T47D (cell line): ENCODE data around the gene IGF1R.

Experiments used
- DNase-seq, 2 experiments: peaks; one replicate each; pipeline versions ENCODE4 v3.0.0 to v3.0.0-alpha.2; 2011 to 2012; ENCODE audit warnings: low read depth in 1 of 2, low spot score in 1 of 2
- JUND ChIP-seq: IDR thresholded peaks from 2 replicates; pipeline ENCODE4 v1.6.1; 2012; ENCODE audit warnings: low read depth
- in situ Hi-C: cut with HindIII; loops from 2 replicates; pipeline ENCODE4 v1.10.0; 2016; ENCODE audit warnings: low sequenced_read_pairs, low pct_unique_long_range_greater_than_20kb

The IGF1R gene

DNA sequence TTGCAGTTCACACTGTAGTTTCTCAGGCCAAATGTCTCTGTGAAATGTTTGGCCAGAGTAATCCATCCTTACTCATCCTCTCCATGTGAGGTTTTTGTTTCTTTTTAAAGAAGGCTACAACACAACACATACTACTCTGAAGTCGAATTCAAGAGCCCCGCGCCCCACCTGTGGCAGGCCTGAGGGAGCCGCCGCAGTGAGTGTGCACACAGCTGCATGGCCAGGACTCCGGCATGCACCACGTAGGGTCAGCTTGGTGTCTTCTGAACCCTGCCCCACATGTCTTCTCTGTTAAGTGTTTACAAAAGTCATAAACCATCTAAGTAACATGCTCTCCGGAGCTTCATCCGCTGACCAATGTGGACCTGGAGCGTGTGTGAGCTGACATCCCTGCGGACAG, 300.6 kb downstream of the IGF1R start:
- in situ Hi-C loops, result no loop called here
- no peak for TF ChIP-seq JUND
- no peak for DNase-seq

DNA sequence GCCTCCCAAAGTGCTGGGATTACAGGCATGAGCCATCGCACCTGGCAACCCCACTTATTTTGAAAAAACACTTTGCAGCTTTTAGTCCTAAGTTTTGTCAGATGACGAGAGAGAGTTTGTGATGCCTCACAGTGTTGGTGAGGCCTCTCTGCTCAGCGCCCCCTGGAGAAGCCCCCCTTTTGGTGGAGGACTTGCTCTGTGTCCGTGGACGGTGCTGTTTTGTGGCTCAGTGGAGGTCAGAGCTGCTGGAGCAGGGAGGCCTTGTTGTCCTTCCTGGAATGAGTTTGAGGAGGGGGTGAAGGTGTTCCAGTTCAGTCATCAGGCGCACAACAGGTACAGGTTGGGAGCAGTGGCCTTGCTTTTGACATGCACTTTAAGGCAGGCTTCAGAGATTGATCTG, 301.3 kb downstream of the IGF1R start:
- no peak for TF ChIP-seq JUND
- in situ Hi-C loops, result no loop called here
- DNase-seq, result no peak

DNA sequence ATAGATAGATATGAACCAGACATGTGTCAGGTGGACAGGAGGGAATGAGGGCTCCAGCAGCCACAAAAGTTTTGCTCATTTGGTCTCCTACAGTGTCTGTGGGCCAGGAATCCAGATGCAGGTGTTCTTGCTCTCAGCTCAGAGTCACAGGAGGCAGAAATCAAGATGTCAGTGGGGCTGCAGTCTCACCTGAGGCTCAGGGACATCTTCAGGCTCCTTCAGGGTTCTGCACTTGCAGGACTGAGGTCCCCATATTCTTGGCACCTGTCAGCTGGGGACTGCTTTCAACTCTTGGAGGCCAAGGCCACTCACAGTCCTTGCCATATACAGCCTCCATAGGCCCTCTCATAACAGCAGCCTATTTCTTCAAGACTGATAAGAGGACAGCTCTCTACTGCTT, 301.9 kb downstream of the IGF1R start:
- no peak for DNase-seq
- no peak for TF ChIP-seq JUND
- in situ Hi-C loops, result no loop called here

DNA sequence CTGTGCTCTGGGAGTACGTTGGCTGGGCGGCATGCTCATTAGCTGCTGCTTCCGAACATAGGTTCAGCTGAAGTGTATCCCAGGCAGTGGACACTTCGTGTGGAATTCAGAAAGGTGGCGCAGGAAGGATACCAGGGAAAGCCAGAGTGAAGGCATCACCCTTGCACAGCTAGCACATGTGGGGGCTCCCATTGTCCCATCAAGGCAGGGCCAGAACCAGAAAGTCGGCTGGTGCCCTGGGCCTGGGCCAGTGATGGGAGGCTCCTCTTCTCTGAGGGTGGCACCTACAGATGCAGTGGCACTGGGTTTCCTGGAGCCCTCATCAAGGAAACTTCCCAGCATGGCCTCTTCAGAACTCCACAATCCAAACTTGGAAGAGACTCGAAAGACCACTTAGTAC, 302.7 kb downstream of the IGF1R start:
- DNase-seq, result no peak
- no peak for TF ChIP-seq JUND
- in situ Hi-C loops, result no loop called here

DNA sequence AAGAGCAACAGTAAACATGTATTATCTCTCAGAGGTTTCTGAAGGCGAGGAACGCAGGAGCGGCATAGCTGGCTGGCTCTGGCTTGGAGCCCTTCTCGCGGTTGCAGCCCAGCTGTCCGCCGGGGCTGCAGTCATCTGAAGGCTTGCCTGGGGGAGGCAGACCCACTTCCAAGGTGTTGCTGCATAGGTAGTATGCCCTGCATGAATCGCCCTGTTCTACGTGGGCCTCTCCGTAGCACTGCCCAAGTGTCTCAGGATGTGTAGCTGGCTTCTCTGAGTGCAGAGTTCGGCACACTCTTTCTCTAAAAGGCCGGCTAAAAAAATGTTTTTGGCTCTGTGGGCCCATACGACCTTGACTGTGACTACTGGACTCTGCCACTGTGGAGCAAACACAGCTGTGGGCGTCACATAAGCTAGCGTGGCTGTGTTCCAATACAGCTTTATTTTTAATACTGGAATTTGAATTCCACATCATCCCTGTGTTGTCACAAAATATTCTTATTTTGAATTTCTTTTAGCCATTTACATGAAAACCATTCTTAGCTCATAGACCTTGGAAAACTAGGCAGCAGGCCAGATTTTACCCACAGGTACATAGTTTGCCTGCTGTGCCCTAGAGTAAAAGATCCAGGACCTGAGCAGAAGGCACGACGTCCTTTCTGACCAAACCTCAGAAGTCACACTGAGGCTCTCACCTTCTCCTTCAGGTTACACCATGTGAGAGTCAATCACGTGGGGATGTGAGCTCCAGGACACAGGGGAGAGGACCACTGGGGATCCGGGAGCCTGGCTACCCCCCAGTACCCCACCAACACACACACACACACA, 303.4 kb downstream of the IGF1R start:
- TF ChIP-seq JUND, result no peak
- in situ Hi-C loops, result no loop called here
- DNase-seq, result no peak

DNA sequence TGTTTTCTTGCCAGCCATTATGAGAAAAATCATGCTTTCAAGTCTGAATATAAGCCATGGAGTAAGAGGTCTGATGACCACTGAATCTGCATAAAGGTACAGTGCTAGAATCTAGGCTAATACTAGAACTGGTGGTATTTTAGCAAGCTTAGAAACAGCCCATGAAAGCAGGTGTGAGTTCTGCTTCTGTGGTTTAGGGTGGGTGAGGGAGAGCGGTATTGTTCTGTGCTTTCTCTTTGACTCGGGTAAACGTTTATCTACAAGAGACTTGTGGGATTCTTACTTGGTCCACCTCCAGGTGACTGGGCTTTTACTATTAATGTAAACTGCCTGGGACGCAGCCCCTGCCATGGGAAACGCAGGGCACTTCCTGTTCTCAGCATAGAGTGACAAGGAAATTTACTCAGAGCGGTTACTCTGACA, 304.1 kb downstream of the IGF1R start:
- in situ Hi-C loops, result no loop called here
- no peak for DNase-seq
- no peak for TF ChIP-seq JUND

DNA sequence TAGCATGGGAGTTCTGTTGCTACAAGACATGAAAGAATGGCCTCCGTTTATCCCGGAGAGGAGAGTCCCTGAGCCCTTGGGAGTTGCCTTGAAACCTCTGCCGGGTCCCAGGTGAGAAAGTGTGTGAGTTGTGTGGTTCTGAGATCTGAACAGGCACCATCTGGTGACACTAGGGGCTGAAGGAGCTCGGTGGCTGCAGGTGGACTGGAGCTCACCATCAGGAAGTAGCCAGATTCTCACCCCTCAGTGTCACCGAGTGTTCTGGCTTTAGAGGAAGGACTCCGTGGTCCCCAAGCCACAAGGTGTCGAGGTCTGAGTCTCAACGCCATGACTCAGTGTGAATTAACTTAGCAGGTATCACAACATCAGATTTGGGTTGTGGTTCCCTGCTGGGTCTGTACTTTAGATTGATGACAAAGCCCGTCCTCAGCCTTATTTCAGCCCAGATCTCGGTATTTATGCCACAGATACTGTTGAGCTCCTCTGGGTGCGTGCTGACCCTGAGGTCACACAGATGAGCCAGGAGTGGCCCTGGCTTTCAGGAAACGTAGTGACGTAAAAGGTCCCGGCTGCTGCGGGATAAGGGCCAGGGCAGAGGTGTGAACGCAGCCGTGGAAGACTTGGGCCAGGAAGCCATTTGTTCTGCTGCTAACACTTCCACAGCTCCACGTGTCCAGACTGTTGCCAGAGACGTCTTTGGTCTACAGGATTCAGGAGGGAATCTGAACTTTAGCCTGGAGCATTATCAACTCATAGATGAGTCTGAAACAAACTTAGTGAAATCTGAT, 304.9 kb downstream of the IGF1R start:
- no peak for TF ChIP-seq JUND
- in situ Hi-C loops, result no loop called here

DNA sequence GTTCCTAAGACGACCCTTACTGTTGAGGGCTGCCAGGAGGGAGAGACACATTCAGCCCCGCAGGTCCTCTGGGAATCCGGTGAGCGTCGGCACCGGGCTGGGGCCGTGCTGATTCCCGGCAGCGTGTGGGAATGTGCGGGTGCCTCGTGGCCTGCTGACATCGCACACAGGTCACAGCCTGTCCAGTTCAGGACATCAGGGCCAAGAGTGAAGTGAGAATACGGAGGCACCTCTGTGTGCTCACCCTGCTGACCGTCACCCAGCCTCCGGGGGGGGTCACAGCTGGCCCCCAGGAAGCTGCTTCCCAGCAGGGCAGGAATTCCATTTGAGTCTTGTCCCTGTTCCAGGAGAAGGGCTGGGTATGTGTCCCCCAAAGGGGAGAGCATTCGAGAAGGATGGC, 305.6 kb downstream of the IGF1R start:
- TF ChIP-seq JUND, result no peak
- DNase-seq, result no peak

More for the DNA sequence above, 304.9 kb downstream of the IGF1R start:
- DNase-seq, result no peak

DNA sequence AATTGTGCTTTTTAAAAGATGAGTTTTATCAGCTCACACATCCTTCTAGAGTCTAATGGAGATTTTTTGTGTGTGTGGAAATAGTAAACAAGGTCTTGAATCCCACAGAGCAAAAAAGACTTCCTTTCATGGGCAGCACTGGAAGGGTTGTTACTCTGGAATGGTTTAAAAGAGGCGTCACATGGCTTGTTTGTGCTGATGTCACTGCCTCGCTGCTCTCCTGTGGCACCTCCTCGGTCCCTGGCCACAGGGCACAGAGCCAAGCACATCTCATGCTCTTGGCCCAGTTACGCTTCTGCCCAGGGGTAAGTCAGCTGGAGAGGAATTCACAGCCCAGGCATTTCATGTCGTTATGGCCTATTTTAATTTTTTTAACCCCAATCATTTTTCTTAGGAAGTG, 306.1 kb downstream of the IGF1R start:
- no peak for TF ChIP-seq JUND
- in situ Hi-C loops, result no loop called here
- DNase-seq, result no peak

More for the DNA sequence above, 305.6 kb downstream of the IGF1R start:
- in situ Hi-C loops, result no loop called here

DNA sequence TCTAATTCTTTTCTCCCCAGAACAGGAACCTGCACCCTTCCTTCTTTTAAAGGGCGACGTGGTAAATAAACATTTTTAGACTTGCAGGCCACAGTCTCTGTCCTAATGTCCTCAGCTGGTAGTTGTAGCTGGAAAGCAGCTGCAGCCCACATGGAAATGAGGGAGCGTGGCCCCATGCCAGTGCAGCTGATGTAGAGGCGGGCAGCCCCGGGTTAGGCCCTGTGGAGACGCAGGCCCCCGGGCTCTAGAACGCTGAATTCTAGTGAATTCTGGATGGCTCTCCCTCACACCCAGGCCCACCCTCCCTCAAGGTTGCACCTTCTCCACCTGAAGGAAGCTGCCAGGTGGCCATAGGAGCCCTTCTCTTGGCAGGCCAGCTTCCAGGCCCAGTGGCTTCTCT, 307.0 kb downstream of the IGF1R start:
- in situ Hi-C loops, result no loop called here
- DNase-seq, result no peak
- TF ChIP-seq JUND, result no peak

DNA sequence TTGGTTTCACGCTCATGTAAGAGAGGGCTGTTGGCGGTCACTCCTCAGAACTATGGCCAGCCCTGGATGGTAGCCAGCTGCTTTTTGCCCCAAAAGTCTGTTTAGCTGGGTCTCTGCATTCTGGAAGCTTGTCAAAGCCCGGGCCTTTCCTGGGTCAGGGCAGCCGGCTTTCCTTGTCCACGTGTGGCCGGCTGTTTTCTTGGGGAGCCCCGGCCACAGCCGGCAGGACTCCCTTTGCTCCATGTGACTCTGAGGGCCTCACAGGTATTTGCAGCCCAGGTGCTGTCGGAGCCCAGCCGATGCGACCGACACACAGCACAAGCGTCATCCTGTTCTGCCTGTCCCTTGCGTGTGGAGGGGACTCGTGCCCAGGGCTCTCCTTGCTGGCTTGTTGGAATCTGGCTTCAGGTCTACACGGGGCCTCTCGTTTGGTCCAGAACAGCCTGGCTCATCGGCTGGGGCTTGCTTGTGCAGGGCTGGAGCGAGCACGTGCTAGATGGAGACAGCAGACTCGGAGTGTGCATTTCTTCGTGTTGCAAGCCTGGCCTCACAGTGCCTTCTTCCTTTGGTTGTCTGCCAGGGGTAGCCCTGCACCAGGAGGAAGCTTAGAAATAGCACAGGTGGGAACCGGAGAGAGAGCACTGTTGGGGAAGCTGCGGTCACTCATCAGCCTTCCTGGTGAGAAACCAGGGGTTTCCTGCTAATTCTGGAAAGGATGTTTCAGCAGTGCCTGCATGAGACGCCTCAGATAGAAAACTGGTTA, 307.8 kb downstream of the IGF1R start:
- DNase-seq, result no peak
- in situ Hi-C loops, result no loop called here
- TF ChIP-seq JUND, result no peak

DNA sequence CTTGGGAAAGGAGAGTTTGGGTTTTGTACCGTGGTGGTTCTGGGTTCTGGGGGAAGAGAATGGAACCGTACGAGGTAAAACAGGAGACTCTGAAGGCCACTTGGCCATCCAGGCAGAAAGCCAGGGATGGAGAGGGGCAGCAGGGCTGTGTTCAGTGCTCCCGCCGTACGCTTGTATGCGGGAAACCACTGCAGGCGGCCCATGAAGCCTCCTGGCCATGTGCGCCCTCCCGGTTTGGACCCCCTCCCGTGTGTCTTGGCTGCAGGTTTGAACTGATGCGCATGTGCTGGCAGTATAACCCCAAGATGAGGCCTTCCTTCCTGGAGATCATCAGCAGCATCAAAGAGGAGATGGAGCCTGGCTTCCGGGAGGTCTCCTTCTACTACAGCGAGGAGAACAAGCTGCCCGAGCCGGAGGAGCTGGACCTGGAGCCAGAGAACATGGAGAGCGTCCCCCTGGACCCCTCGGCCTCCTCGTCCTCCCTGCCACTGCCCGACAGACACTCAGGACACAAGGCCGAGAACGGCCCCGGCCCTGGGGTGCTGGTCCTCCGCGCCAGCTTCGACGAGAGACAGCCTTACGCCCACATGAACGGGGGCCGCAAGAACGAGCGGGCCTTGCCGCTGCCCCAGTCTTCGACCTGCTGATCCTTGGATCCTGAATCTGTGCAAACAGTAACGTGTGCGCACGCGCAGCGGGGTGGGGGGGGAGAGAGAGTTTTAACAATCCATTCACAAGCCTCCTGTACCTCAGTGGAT, 308.6 kb downstream of the IGF1R start:
- in situ Hi-C loops, result no loop called here
- no peak for TF ChIP-seq JUND
- no peak for DNase-seq
